T-helper 17 cell (primary cell): ENCODE data around the gene C2CD3. TPM values are rescaled to one million over a fixed set of nuclear protein-coding genes. Genes with fewer than 3 reads are reported as not detected.

ENCODE experiments used
- ATAC-seq: fragments of 150-1000 bp; cut with Tn5 transposase; 2 replicates; pipeline ENCODE4 v1.10.0; 2021; ENCODE audit warnings: mild to moderate bottlenecking, moderate library complexity
- DNase-seq, 3 donors: peaks; one replicate each; pipeline versions ENCODE4 v3.0.0 to v3.0.0-alpha.2; 2020 to 2021
- H3K9me3 ChIP-seq: one replicate; pipeline ENCODE4 v1.7.0; 2013; ENCODE audit warnings: low read length, mild to moderate bottlenecking; ENCODE audit not compliant: control insufficient read depth, poor library complexity, severe bottlenecking
- H3K27ac Mint-ChIP-seq: one replicate; pipeline ENCODE4 v1.8.0; 2022; ENCODE audit warnings: mild to moderate bottlenecking, moderate library complexity, mixed read lengths
- H3K27me3 Mint-ChIP-seq: one replicate; pipeline ENCODE4 v1.8.0; 2022; ENCODE audit warnings: mixed read lengths
- H3K36me3 Mint-ChIP-seq: one replicate; pipeline ENCODE4 v1.8.0; 2022; ENCODE audit warnings: low read depth, mixed read lengths
- H3K4me1 Mint-ChIP-seq: one replicate; pipeline ENCODE4 v1.8.0; 2022; ENCODE audit warnings: mild to moderate bottlenecking, mixed read lengths
- H3K4me3 Mint-ChIP-seq: one replicate; pipeline ENCODE4 v1.8.0; 2022; ENCODE audit warnings: mild to moderate bottlenecking, moderate library complexity, mixed read lengths
- total RNA-seq, 4 donors: library from RNA in 2 of 4; stranded (reverse) in 2 of 4; gene quantifications; one replicate each; pipeline ENCODE4 v1.2.3 and lab custom pipeline; 2022 to 2026

Gene C2CD3
- total RNA-seq, 2 donors from 2014 or later, result 35.5 to 37.1 TPM

GRCh38 chr11:73975479-73975757 lies 195.4 kb downstream of the C2CD3 start:
- H3K4me3 Mint-ChIP-seq, result peak overlapping the region; percentile 87
- peaks cover 16% of the 10 kb centered on the region for H3K36me3 Mint-ChIP-seq
- DNase-seq, result no peak
- no peaks in the 10 kb centered on the region for H3K9me3 ChIP-seq
- no peak for ATAC-seq
- peak overlapping the region; percentile 100 for H3K27ac Mint-ChIP-seq
- no peaks in the 10 kb centered on the region for H3K27me3 Mint-ChIP-seq
- H3K4me1 Mint-ChIP-seq, result peaks cover 71% of the 10 kb centered on the region

DNA sequence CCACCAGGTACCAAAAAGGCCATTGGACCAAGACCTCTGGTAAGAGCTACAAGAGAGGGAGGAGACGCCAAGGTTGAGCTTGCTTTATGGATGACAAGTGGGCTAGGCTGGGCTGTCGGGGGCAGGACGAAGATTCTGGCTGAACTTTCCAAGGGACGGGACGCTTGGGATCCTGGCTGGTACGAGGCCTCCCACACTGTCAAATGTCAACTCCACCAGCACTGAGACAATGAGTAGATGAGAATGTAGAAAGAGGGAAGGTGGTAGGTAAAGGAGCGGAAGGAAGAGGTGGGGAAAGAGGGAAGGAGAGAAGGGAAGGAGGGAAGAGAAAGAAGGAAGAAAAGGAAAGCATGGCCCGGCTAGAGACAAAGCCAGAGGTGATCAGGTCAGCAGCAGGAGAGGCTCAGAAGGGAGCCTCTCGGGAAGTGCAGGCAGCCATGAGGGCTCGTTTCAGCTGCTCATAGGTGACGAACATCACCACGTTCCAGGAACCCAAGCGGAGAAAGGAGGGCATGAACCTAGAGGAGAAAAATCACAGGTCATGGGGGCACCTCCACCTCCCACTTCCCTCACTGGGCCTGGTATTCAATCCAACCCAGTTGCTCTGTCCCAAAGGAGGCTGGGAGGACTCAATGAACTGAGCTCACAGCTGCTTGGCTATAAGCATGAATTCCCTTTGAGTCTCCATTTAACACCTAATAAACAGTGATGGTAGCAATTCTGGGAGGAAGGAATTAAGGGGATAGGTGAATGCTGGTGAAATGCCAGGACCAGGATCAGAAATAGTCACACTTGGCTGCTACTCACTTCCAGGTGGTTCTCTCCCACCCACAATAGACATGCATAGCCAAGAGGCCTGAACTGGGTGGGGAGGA lies 196.0 kb downstream of the C2CD3 start:
- peaks cover 71% of the 10 kb centered on the region for H3K4me1 Mint-ChIP-seq
- peak overlapping the region; percentile 100 for H3K27ac Mint-ChIP-seq

GRCh38 chr11:73972620-73973449 lies 198.0 kb downstream of the C2CD3 start:
- H3K27me3 Mint-ChIP-seq, result no peaks in the 10 kb centered on the region
- no peaks in the 10 kb centered on the region for H3K9me3 ChIP-seq
- DNase-seq (no peak), ATAC-seq (no peak)
- H3K4me1 Mint-ChIP-seq, result peaks cover 80% of the 10 kb centered on the region
- H3K36me3 Mint-ChIP-seq, result peaks cover 13% of the 10 kb centered on the region
- peak overlapping the region; percentile 100 for H3K27ac Mint-ChIP-seq
- peak overlapping the region; percentile 87 for H3K4me3 Mint-ChIP-seq

More for the DNA sequence above, 196.0 kb downstream of the C2CD3 start:
- no peaks in the 10 kb centered on the region for H3K9me3 ChIP-seq
- no peaks in the 10 kb centered on the region for H3K27me3 Mint-ChIP-seq
- no peak for DNase-seq
- H3K36me3 Mint-ChIP-seq, result peaks cover 16% of the 10 kb centered on the region
- H3K4me3 Mint-ChIP-seq, result peak overlapping the region; percentile 87
- no peak for ATAC-seq

- ATAC-seq (no peak), DNase-seq (no peak)
- H3K4me1 Mint-ChIP-seq, result peaks cover 76% of the 10 kb centered on the region
- H3K27me3 Mint-ChIP-seq, result no peaks in the 10 kb centered on the region
- H3K4me3 Mint-ChIP-seq, result no peak overlapping the region
- H3K27ac Mint-ChIP-seq, result peak overlapping the region; percentile 100
- H3K36me3 Mint-ChIP-seq, result peaks cover 13% of the 10 kb centered on the region
- no peaks in the 10 kb centered on the region for H3K9me3 ChIP-seq
Measured at GRCh38 chr11:73972187-73972586, 198.6 kb downstream of the C2CD3 start.

DNA sequence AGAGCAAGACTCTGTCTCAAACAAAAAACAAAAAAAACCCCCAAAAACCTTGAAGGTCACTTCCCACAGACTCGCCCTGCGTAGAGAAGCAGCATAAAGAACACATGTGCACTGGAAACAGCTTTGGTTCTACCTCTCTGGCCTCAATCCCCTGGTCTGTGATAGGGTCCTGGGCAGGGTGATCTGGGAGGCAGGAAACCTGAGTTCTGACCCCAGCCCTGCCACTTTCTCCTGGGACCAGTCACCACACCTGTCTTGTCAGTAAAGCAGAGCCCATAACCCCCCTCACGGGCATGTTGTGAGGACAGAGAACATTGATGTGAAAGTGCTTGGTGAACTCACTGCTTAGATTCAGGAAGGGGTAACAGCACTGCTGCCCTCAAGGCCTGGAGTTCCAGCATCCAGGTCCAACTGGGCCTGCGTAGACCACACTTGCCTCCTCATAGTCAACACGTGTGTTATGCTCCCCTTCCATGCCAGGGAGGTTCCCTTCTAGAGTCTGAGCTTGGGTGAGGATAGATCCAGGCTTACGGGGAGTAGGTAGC lies 199.6 kb downstream of the C2CD3 start:
- Mint-ChIP-seq H3K27ac (peak overlapping the region; percentile 100), H3K4me3 (peak overlapping the region; percentile 84), H3K27me3 (no peaks in the 10 kb centered on the region), H3K4me1 (peaks cover 69% of the 10 kb centered on the region), H3K36me3 (peaks cover 10% of the 10 kb centered on the region)
- no peak for DNase-seq
- no peaks in the 10 kb centered on the region for H3K9me3 ChIP-seq
- peak; percentile 1 for ATAC-seq

DNA sequence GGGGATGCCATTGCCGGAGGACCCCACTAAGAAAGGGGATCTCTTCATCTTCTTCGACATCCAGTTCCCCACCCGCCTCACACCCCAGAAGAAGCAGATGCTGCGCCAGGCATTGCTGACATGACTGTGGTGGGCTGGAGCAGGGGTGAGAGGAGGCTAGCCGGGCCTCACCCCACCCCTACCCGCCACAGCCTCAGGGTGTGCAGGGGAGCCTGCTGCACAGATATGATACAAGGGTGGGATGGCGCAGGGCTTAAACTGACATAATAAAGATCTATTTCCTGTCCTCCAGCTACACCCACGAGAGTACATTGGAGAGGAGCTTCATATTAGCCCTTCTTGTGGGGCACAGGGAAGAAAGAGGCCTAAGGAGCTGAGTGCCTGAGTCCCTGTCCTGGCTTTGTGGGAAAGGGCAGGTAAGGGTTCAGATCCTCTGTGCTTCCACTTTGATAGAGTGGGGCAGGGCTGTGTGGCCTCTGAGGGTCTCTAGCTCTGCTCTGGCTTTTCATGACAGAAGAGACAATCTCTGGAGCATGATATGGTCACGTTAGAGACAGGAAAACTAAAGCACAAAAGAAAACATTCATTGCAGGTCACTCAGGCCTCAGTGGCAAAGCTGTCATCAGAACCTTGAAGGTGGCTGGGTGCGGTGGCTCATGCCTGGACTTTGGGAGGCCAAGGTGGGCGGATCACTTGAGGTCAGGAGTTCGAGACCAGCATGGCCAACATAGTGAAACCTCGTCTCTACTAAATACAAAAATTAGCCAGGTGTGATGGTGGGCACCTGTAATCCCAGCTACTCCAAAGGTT lies 200.6 kb downstream of the C2CD3 start:
- peak; percentile 22 for ATAC-seq
- no peaks in the 10 kb centered on the region for H3K9me3 ChIP-seq
- Mint-ChIP-seq H3K27me3 (no peaks in the 10 kb centered on the region), H3K36me3 (peaks cover 5% of the 10 kb centered on the region), H3K4me3 (peak overlapping the region; percentile 84), H3K27ac (peak overlapping the region; percentile 100), H3K4me1 (peaks cover 59% of the 10 kb centered on the region)
- no peak for DNase-seq

- no peak for DNase-seq
- peaks cover 54% of the 10 kb centered on the region for H3K4me1 Mint-ChIP-seq
- H3K27ac Mint-ChIP-seq, result peak overlapping the region; percentile 100
- ATAC-seq, result no peak
- H3K9me3 ChIP-seq, result no peaks in the 10 kb centered on the region
- peak overlapping the region; percentile 84 for H3K4me3 Mint-ChIP-seq
- H3K36me3 Mint-ChIP-seq, result no peaks in the 10 kb centered on the region
- H3K27me3 Mint-ChIP-seq, result no peaks in the 10 kb centered on the region
Measured at GRCh38 chr11:73969091-73969490, 201.7 kb downstream of the C2CD3 start.

GRCh38 chr11:73968356-73968966 lies 202.3 kb downstream of the C2CD3 start:
- Mint-ChIP-seq H3K4me1 (peaks cover 52% of the 10 kb centered on the region), H3K27me3 (no peaks in the 10 kb centered on the region)
- no peak for ATAC-seq

DNA sequence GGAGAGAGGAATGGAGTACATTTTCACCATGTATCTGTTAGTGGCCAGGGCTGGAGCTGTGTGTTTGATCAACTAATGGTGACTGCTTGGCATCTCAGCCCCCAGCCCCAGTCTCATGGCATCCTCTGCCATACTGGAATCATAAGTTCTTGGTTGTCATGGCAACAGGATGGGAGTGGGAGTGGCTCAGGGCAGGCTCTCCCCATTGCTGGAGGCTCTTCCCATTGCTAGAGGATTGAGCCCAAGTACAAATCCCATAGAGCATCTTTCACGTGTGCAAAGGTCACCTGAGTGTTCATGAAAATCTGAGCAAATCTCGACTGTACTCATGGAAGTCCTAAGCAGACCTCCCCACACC lies 205.1 kb downstream of the C2CD3 start:
- H3K27ac Mint-ChIP-seq, result peak overlapping the region; percentile 56
- no peaks in the 10 kb centered on the region for H3K9me3 ChIP-seq
- H3K27me3 Mint-ChIP-seq, result no peaks in the 10 kb centered on the region
- ATAC-seq (no peak), DNase-seq (no peak)
- peak overlapping the region; percentile 12 for H3K4me3 Mint-ChIP-seq
- H3K36me3 Mint-ChIP-seq, result no peaks in the 10 kb centered on the region
- H3K4me1 Mint-ChIP-seq, result peaks cover 35% of the 10 kb centered on the region

More at GRCh38 chr11:73968356-73968966, 202.3 kb downstream of the C2CD3 start:
- H3K9me3 ChIP-seq, result no peaks in the 10 kb centered on the region
- Mint-ChIP-seq H3K4me3 (peak overlapping the region; percentile 84), H3K27ac (peak overlapping the region; percentile 100), H3K36me3 (no peaks in the 10 kb centered on the region)
- DNase-seq, result no peak

GRCh38 chr11:73965076-73965763 lies 205.6 kb downstream of the C2CD3 start:
- DNase-seq (no peak), ATAC-seq (no peak)
- H3K27me3 Mint-ChIP-seq, result no peaks in the 10 kb centered on the region
- H3K36me3 Mint-ChIP-seq, result no peaks in the 10 kb centered on the region
- no peaks in the 10 kb centered on the region for H3K9me3 ChIP-seq
- H3K4me1 Mint-ChIP-seq, result peaks cover 32% of the 10 kb centered on the region
- H3K27ac Mint-ChIP-seq, result peak overlapping the region; percentile 56
- H3K4me3 Mint-ChIP-seq, result peak overlapping the region; percentile 50

DNA sequence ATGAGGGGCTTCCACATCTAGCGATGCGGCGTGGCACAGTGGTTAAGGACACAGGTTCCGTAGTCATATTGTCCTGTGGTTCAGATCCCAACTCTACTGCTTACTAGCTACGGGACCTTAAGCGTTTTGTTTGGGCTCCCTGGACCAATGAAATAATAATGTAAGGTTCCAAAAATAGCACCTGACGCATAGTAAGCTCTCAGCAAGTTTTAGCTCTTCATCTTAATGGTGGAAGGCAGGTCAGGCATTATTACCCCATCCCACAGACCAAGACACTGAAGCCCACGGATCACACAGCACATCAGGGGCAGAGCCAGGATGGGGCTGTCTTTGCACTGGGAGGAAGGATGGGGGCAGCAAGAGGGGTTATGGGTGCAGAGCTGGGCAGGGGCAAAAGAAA lies 206.9 kb downstream of the C2CD3 start:
- H3K9me3 ChIP-seq, result no peaks in the 10 kb centered on the region
- ATAC-seq (no peak), DNase-seq (no peak)
- H3K27ac Mint-ChIP-seq, result peak overlapping the region; percentile 56
- peaks cover 19% of the 10 kb centered on the region for H3K4me1 Mint-ChIP-seq
- peak overlapping the region; percentile 81 for H3K4me3 Mint-ChIP-seq
- H3K36me3 Mint-ChIP-seq, result no peaks in the 10 kb centered on the region
- no peaks in the 10 kb centered on the region for H3K27me3 Mint-ChIP-seq
